Neuronal stem cell (in vitro differentiated cells): Measurements from ENCODE around the gene PHLDA1.
A peak's percentile ranks its signal among the peaks of the same experiment; 100 is the strongest.

Experiments
- DNase-seq: peaks from one replicate; pipeline ENCODE4 v3.0.0-alpha.2; 2013; ENCODE audit warnings: low spot score
- H2AFZ ChIP-seq: one replicate; pipeline ENCODE4 v1.6.1; 2013; ENCODE audit warnings: mild to moderate bottlenecking, low read length, inconsistent platforms
- H2AK5ac ChIP-seq: 2 replicates; pipeline ENCODE4 v1.6.1; 2013; ENCODE audit warnings: low read depth, mild to moderate bottlenecking, inconsistent platforms, low read length, moderate library complexity, mixed read lengths
- H2BK120ac ChIP-seq: 2 replicates; pipeline ENCODE4 v1.6.1; 2013; ENCODE audit warnings: low read depth, mild to moderate bottlenecking, inconsistent platforms, low read length, moderate library complexity, mixed read lengths
- H2BK12ac ChIP-seq: one replicate; pipeline ENCODE4 v1.6.1; 2013; ENCODE audit warnings: low read length, inconsistent platforms
- H2BK15ac ChIP-seq: 2 replicates; pipeline ENCODE4 v1.6.1; 2013; ENCODE audit warnings: mild to moderate bottlenecking, low read length, inconsistent platforms, mixed read lengths
- H2BK5ac ChIP-seq: one replicate; pipeline ENCODE4 v1.6.1; 2013; ENCODE audit warnings: inconsistent platforms, mild to moderate bottlenecking, low read length, moderate library complexity
- H3K14ac ChIP-seq: one replicate; pipeline ENCODE4 v1.6.1; 2013; ENCODE audit warnings: low read length, inconsistent platforms
- H3K18ac ChIP-seq: 2 replicates; pipeline ENCODE4 v1.6.1; 2013; ENCODE audit warnings: low read length, inconsistent platforms
- H3K23ac ChIP-seq: 2 replicates; pipeline ENCODE4 v1.6.1; 2013; ENCODE audit warnings: low read depth, mild to moderate bottlenecking, mixed read lengths, low read length, inconsistent platforms; ENCODE audit not compliant: poor library complexity
- H3K27ac ChIP-seq: replicated peaks from 3 replicates; pipeline ENCODE4 v1.5.1; 2013; ENCODE audit warnings: low read length, inconsistent platforms
- H3K27me3 ChIP-seq, 3 experiments: 2 replicates each; pipeline ENCODE4 v1.6.1; 2013; ENCODE audit warnings: low read length in 3 of 3, mild to moderate bottlenecking in 2 of 3, inconsistent platforms in 1 of 3, low read depth in 1 of 3, mixed read lengths in 1 of 3, moderate library complexity in 1 of 3; ENCODE audit not compliant: control insufficient read depth in 3 of 3, insufficient read depth in 3 of 3
- H3K36me3 ChIP-seq, 2 donors: replicated peaks in 1 of 2; 2 replicates each; pipeline ENCODE4 v1.6.1; 2013; ENCODE audit warnings: low read length in 2 of 2; ENCODE audit not compliant: control insufficient read depth in 2 of 2, insufficient read depth in 2 of 2
- H3K4ac ChIP-seq: 2 replicates; pipeline ENCODE4 v1.6.1; 2013; ENCODE audit warnings: inconsistent platforms, mild to moderate bottlenecking, low read length, moderate library complexity
- H3K4me1 ChIP-seq, 2 donors: 1 replicate in 1 of 2; 2 replicates in 1 of 2; pipeline ENCODE4 v1.6.1; 2013; ENCODE audit warnings: low read length in 2 of 2, low read depth in 1 of 2; ENCODE audit not compliant: control insufficient read depth in 2 of 2, insufficient read depth in 1 of 2
- H3K4me2 ChIP-seq: one replicate; pipeline ENCODE4 v1.6.1; 2013; ENCODE audit warnings: mild to moderate bottlenecking, low read length, inconsistent platforms; ENCODE audit not compliant: insufficient read depth, poor library complexity, severe bottlenecking
- H3K4me3 ChIP-seq, 2 donors: 2 replicates each; pipeline ENCODE4 v1.5.1; 2013; ENCODE audit warnings: low read length in 2 of 2, mild to moderate bottlenecking in 2 of 2, inconsistent platforms in 1 of 2, moderate library complexity in 1 of 2
- H3K79me1 ChIP-seq: one replicate; pipeline ENCODE4 v1.6.1; 2013; ENCODE audit warnings: low read depth, mild to moderate bottlenecking, inconsistent platforms, low read length, moderate library complexity
- H3K9ac ChIP-seq: one replicate; pipeline ENCODE4 v1.6.1; 2013; ENCODE audit warnings: mild to moderate bottlenecking, low read depth, low read length, inconsistent platforms; ENCODE audit not compliant: poor library complexity
- H3K9me3 ChIP-seq, 2 donors: replicated peaks in 1 of 2; 2 replicates each; pipeline versions ENCODE3 to v1.6.1; 2013; ENCODE audit warnings: low read length in 2 of 2, mild to moderate bottlenecking in 2 of 2, inconsistent platforms in 1 of 2, low read depth in 1 of 2, mixed read lengths in 1 of 2, moderate library complexity in 1 of 2; ENCODE audit not compliant: control insufficient read depth in 2 of 2, insufficient read depth in 1 of 2
- H4K8ac ChIP-seq: one replicate; pipeline ENCODE4 v1.6.1; 2013; ENCODE audit warnings: low read depth, mild to moderate bottlenecking, inconsistent platforms, low read length, moderate library complexity
- H4K91ac ChIP-seq: one replicate; pipeline ENCODE4 v1.6.1; 2013; ENCODE audit warnings: low read length, low read depth, mild to moderate bottlenecking, inconsistent platforms; ENCODE audit not compliant: poor library complexity
- WGBS, 2 donors: extraction: QIAGEN DNeasy Blood & Tissue Kit; methylation state at CpG; one replicate each; pipeline ENCODE4 v1.1.7; 2013; ENCODE audit warnings: missing lambda C conversion rate in 2 of 2, mixed read lengths in 1 of 2; ENCODE audit not compliant: insufficient read length in 2 of 2, insufficient replicate concordance in 1 of 2; ENCODE audit errors: extremely low coverage in 2 of 2; 5-methylcytosine and 5-hydroxymethylcytosine counted together

PHLDA1 gene

GRCh38 chr12:75978677-75979076, 52.9 kb downstream of the PHLDA1 start:
- Histone ChIP-seq H2BK15ac (no peak overlapping the region), H2AK5ac (no peak overlapping the region), H2AFZ (peak overlapping the region; percentile 79), H3K4me3 (no peak overlapping the region), H3K79me1 (no peaks in the 10 kb centered on the region), H3K4me2 (no peak overlapping the region), H3K36me3 (no peaks in the 10 kb centered on the region), H2BK12ac (no peak overlapping the region), H3K4ac (no peak overlapping the region), H3K9ac (no peak overlapping the region), H3K9me3 (no peaks in the 10 kb centered on the region), H4K8ac (no peak overlapping the region), H3K23ac (no peak overlapping the region), H3K27me3 (no peaks in the 10 kb centered on the region), H4K91ac (no peak overlapping the region), H3K4me1 (peaks cover 14 to 25% of the 10 kb centered on the region in 2 donors), H3K27ac (no peak overlapping the region), H2BK120ac (no peak overlapping the region), H3K18ac (no peak overlapping the region), H3K14ac (no peak overlapping the region), H2BK5ac (no peak overlapping the region)
- DNase-seq: no peak
- no CpG with 5 or more reads among the region's 3 CpGs for WGBS, 2 donors

- H2BK12ac ChIP-seq: no peak overlapping the region
- H2BK120ac ChIP-seq: no peak overlapping the region
- no peaks in the 10 kb centered on the region for H3K79me1 ChIP-seq
- H4K8ac ChIP-seq: no peak overlapping the region
- no peak overlapping the region for H3K4ac ChIP-seq
- no peak overlapping the region for H2AK5ac ChIP-seq
- H3K9ac ChIP-seq: no peak overlapping the region
- no peak overlapping the region for H3K18ac ChIP-seq
- peak overlapping the region in 1 of 2 donors; percentile 16 for H3K4me3 ChIP-seq
- no CpG with 5 or more reads among the region's 5 CpGs for WGBS, 2 donors
- no peak overlapping the region for H2BK5ac ChIP-seq
- H4K91ac ChIP-seq: no peak overlapping the region
- H2BK15ac ChIP-seq: no peak overlapping the region
- H3K4me2 ChIP-seq: no peak overlapping the region
- H3K9me3 ChIP-seq: no peaks in the 10 kb centered on the region
- peak; percentile 33 for DNase-seq
- peaks cover 14 to 25% of the 10 kb centered on the region in 2 donors for H3K4me1 ChIP-seq
- H3K14ac ChIP-seq: no peak overlapping the region
- peak overlapping the region; percentile 79 for H2AFZ ChIP-seq
- no peaks in the 10 kb centered on the region for H3K27me3 ChIP-seq
- no peaks in the 10 kb centered on the region for H3K36me3 ChIP-seq
- H3K27ac ChIP-seq: no peak overlapping the region
- H3K23ac ChIP-seq: no peak overlapping the region
Observed at GRCh38 chr12:75977952-75978671, 53.5 kb downstream of the PHLDA1 start.

GRCh38 chr12:75977590-75977951, 54.0 kb downstream of the PHLDA1 start:
- Histone ChIP-seq H3K9ac (no peak overlapping the region), H4K8ac (no peak overlapping the region), H3K4me2 (no peak overlapping the region), H3K14ac (no peak overlapping the region), H3K79me1 (no peaks in the 10 kb centered on the region), H3K36me3 (no peaks in the 10 kb centered on the region), H3K27ac (no peak overlapping the region), H3K4me1 (peaks cover 14 to 25% of the 10 kb centered on the region in 2 donors), H2BK15ac (no peak overlapping the region), H2AK5ac (no peak overlapping the region), H3K23ac (no peak overlapping the region), H3K4me3 (no peak overlapping the region), H4K91ac (no peak overlapping the region), H3K18ac (no peak overlapping the region), H2BK120ac (no peak overlapping the region), H2BK5ac (no peak overlapping the region), H3K9me3 (no peaks in the 10 kb centered on the region), H2AFZ (peak overlapping the region; percentile 79), H3K4ac (no peak overlapping the region), H3K27me3 (no peaks in the 10 kb centered on the region), H2BK12ac (no peak overlapping the region)
- WGBS, 2 donors: no CpG with 5 or more reads among the region's 5 CpGs
- no peak for DNase-seq

GRCh38 chr12:75976913-75977312, 54.7 kb downstream of the PHLDA1 start:
- no peak overlapping the region for H2BK15ac ChIP-seq
- no peak overlapping the region for H3K4ac ChIP-seq
- H3K23ac ChIP-seq: no peak overlapping the region
- H3K4me1 ChIP-seq: peaks cover 14 to 25% of the 10 kb centered on the region in 2 donors
- no peak overlapping the region for H3K9ac ChIP-seq
- no peak overlapping the region for H2BK5ac ChIP-seq
- no peak for DNase-seq
- no peak overlapping the region for H2AK5ac ChIP-seq
- no peak overlapping the region for H4K91ac ChIP-seq
- WGBS, 2 donors: no CpG with 5 or more reads among the region's 3 CpGs
- H3K18ac ChIP-seq: no peak overlapping the region
- H4K8ac ChIP-seq: no peak overlapping the region
- H3K4me2 ChIP-seq: no peak overlapping the region
- no peak overlapping the region for H2AFZ ChIP-seq
- H3K4me3 ChIP-seq: no peak overlapping the region
- H2BK120ac ChIP-seq: no peak overlapping the region
- H3K36me3 ChIP-seq: no peaks in the 10 kb centered on the region
- no peak overlapping the region for H2BK12ac ChIP-seq
- no peaks in the 10 kb centered on the region for H3K79me1 ChIP-seq
- no peaks in the 10 kb centered on the region for H3K27me3 ChIP-seq
- no peaks in the 10 kb centered on the region for H3K9me3 ChIP-seq
- H3K14ac ChIP-seq: no peak overlapping the region
- no peak overlapping the region for H3K27ac ChIP-seq
